HEK293 (cell line): Measurements from ENCODE around the gene SETD3.

Experiments
- CTCF ChIA-PET: fragments of 350-600 bp; formaldehyde crosslinking; extraction: SDS; loops from one replicate; lab custom pipeline; 2021; ENCODE audit warnings: antibody characterized with exemption; lab: Yijun Ruan, JAX
- POLR2A ChIA-PET: fragments of 300-600 bp; formaldehyde crosslinking; extraction: SDS; loops from one replicate; lab custom pipeline; 2020; ENCODE audit warnings: antibody characterized with exemption, inconsistent platforms; lab: Yijun Ruan, JAX
- H3K27ac ChIP-seq: fragments of 200-500 bp; sonication (Bioruptor generic); 2 replicates; pipeline ENCODE4 v1.5.1; 2014; ENCODE audit warnings: low read depth, low read length, control low read depth, inconsistent platforms; ENCODE audit errors: extremely low read depth
- H3K36me3 ChIP-seq, 2 experiments: fragments of 200-500 bp in 1 of 2; sonication (Bioruptor generic) in 1 of 2; 1 replicate in 1 of 2; 2 replicates in 1 of 2; pipeline ENCODE4 v1.5.1; 2014 to 2017; ENCODE audit warnings: inconsistent platforms in 2 of 2, low read length in 2 of 2; ENCODE audit not compliant: control insufficient read depth in 2 of 2, insufficient read depth in 1 of 2
- H3K4me1 ChIP-seq: fragments of 200-500 bp; sonication (Bioruptor generic); 2 replicates; pipeline ENCODE4 v1.5.1; 2014; ENCODE audit warnings: mild to moderate bottlenecking, low read length, inconsistent platforms; ENCODE audit not compliant: control insufficient read depth, insufficient read depth
- H3K4me3 ChIP-seq: 2 replicates; pipeline ENCODE4 v1.5.1; 2011; ENCODE audit warnings: low read depth, mild to moderate bottlenecking, control low read depth, low read length, moderate library complexity
- H3K9me3 ChIP-seq: fragments of 200-500 bp; sonication (Bioruptor generic); 2 replicates; pipeline ENCODE4 v1.5.1; 2014; ENCODE audit warnings: low read depth, low read length, inconsistent platforms; ENCODE audit not compliant: control insufficient read depth, insufficient read depth
- HOXA7 ChIP-seq: sonication (generic); formaldehyde crosslinking; IDR thresholded peaks from 2 replicates; pipeline ENCODE4 v1.8.1; 2022; ENCODE audit warnings: missing genetic modification reagents, borderline replicate concordance
- KLF1 ChIP-seq: fragments of 450-650 bp; formaldehyde crosslinking; IDR thresholded peaks from 2 replicates; pipeline ENCODE4 v1.5.1; 2016; ENCODE audit warnings: missing biosample characterization, missing genetic modification characterization
- KLF16 ChIP-seq: fragments of 450-650 bp; formaldehyde crosslinking; IDR thresholded peaks from 2 replicates; pipeline ENCODE4 v1.5.1; 2017; ENCODE audit warnings: missing biosample characterization, missing genetic modification characterization
- KLF7 ChIP-seq: fragments of 450-650 bp; formaldehyde crosslinking; IDR thresholded peaks from 2 replicates; pipeline ENCODE4 v1.5.1; 2016; ENCODE audit warnings: missing biosample characterization, missing genetic modification characterization, borderline replicate concordance
- KLF8 ChIP-seq: fragments of 450-650 bp; formaldehyde crosslinking; IDR thresholded peaks from 2 replicates; pipeline ENCODE4 v1.5.1; 2016; ENCODE audit warnings: missing biosample characterization, missing genetic modification characterization
- MEIS1 ChIP-seq: sonication (generic); formaldehyde crosslinking; IDR thresholded peaks from 2 replicates; pipeline ENCODE4 v1.8.1; 2022; ENCODE audit warnings: missing genetic modification reagents, mild to moderate bottlenecking, borderline replicate concordance
- SCRT1 ChIP-seq: fragments of 450-650 bp; formaldehyde crosslinking; IDR thresholded peaks from 2 replicates; pipeline ENCODE4 v1.5.1; 2016; ENCODE audit warnings: missing biosample characterization, missing genetic modification characterization, borderline replicate concordance
- SCRT2 ChIP-seq: fragments of 450-650 bp; formaldehyde crosslinking; IDR thresholded peaks from 2 replicates; pipeline ENCODE4 v1.5.1; 2016; ENCODE audit warnings: missing biosample characterization, missing genetic modification characterization
- SP7 ChIP-seq: fragments of 450-650 bp; formaldehyde crosslinking; IDR thresholded peaks from 2 replicates; pipeline ENCODE4 v1.5.1; 2016; ENCODE audit warnings: missing biosample characterization, missing genetic modification characterization
- TCF7L2 ChIP-seq: IDR thresholded peaks from 2 replicates; pipeline ENCODE4 v1.6.1; 2011; ENCODE audit warnings: low read depth, mild to moderate bottlenecking, inconsistent platforms, low read length, moderate library complexity, borderline replicate concordance
- ZBTB11 ChIP-seq: fragments of 450-650 bp; formaldehyde crosslinking; conservative IDR thresholded peaks from 2 replicates; pipeline ENCODE4 v1.5.1; 2016; ENCODE audit warnings: low read depth, missing biosample characterization, missing genetic modification characterization
- ZEB2 ChIP-seq: fragments of 450-650 bp; formaldehyde crosslinking; IDR thresholded peaks from 2 replicates; pipeline ENCODE4 v1.5.1; 2016; ENCODE audit warnings: missing biosample characterization, missing genetic modification characterization
- ZFHX2 ChIP-seq: fragments of 450-650 bp; formaldehyde crosslinking; conservative IDR thresholded peaks from 2 replicates; pipeline ENCODE4 v1.5.1; 2016; ENCODE audit warnings: missing biosample characterization, missing genetic modification characterization
- ZNF121 ChIP-seq: fragments of 450-650 bp; formaldehyde crosslinking; IDR thresholded peaks from 2 replicates; pipeline ENCODE4 v1.5.1; 2016; ENCODE audit warnings: missing biosample characterization, missing genetic modification characterization
- ZNF146 ChIP-seq: fragments of 450-650 bp; formaldehyde crosslinking; IDR thresholded peaks from 2 replicates; pipeline ENCODE4 v1.5.1; 2016; ENCODE audit warnings: missing biosample characterization, missing genetic modification characterization
- ZNF157 ChIP-seq: fragments of 450-650 bp; formaldehyde crosslinking; IDR thresholded peaks from 2 replicates; pipeline ENCODE4 v1.5.1; 2016; ENCODE audit warnings: missing biosample characterization, missing genetic modification characterization
- ZNF175 ChIP-seq: fragments of 450-650 bp; formaldehyde crosslinking; IDR thresholded peaks from 2 replicates; pipeline ENCODE4 v1.5.1; 2016; ENCODE audit warnings: missing biosample characterization, missing genetic modification characterization
- ZNF19 ChIP-seq: fragments of 450-650 bp; formaldehyde crosslinking; IDR thresholded peaks from 2 replicates; pipeline ENCODE4; 2016; ENCODE audit warnings: missing biosample characterization, missing genetic modification characterization, low read depth
- ZNF324 ChIP-seq: fragments of 450-650 bp; formaldehyde crosslinking; IDR thresholded peaks from 2 replicates; pipeline ENCODE4 v1.5.1; 2016; ENCODE audit warnings: missing biosample characterization, missing genetic modification characterization
- ZNF341 ChIP-seq: fragments of 450-650 bp; formaldehyde crosslinking; IDR thresholded peaks from 2 replicates; pipeline ENCODE4; 2016; ENCODE audit warnings: low read depth, missing biosample characterization, missing genetic modification characterization
- ZNF433 ChIP-seq: fragments of 450-650 bp; formaldehyde crosslinking; IDR thresholded peaks from 2 replicates; pipeline ENCODE4 v1.5.1; 2016; ENCODE audit warnings: missing biosample characterization, missing genetic modification characterization, low read depth
- ZNF473 ChIP-seq: fragments of 450-650 bp; formaldehyde crosslinking; IDR thresholded peaks from 2 replicates; pipeline ENCODE4 v1.5.1; 2017; ENCODE audit warnings: missing biosample characterization, missing genetic modification characterization
- ZNF558 ChIP-seq: fragments of 450-650 bp; formaldehyde crosslinking; IDR thresholded peaks from 2 replicates; pipeline ENCODE4 v1.5.1; 2016; ENCODE audit warnings: missing biosample characterization, missing genetic modification characterization
- ZNF580 ChIP-seq: fragments of 450-650 bp; formaldehyde crosslinking; IDR thresholded peaks from 2 replicates; pipeline ENCODE4 v1.5.1; 2016; ENCODE audit warnings: missing biosample characterization, missing genetic modification characterization
- ZNF610 ChIP-seq: fragments of 450-650 bp; formaldehyde crosslinking; IDR thresholded peaks from 2 replicates; pipeline ENCODE4 v1.5.1; 2016; ENCODE audit warnings: missing biosample characterization, missing genetic modification characterization, borderline replicate concordance
- ZNF658 ChIP-seq: fragments of 450-650 bp; formaldehyde crosslinking; IDR thresholded peaks from 2 replicates; pipeline ENCODE4; 2016; ENCODE audit warnings: missing biosample characterization, missing genetic modification characterization
- ZNF701 ChIP-seq: fragments of 450-650 bp; formaldehyde crosslinking; IDR thresholded peaks from 2 replicates; pipeline ENCODE4 v1.5.1; 2016; ENCODE audit warnings: missing biosample characterization, missing genetic modification characterization
- ZNF768 ChIP-seq: fragments of 450-650 bp; formaldehyde crosslinking; IDR thresholded peaks from 2 replicates; pipeline ENCODE4 v1.5.1; 2018; ENCODE audit warnings: missing biosample characterization, mild to moderate bottlenecking, missing genetic modification characterization
- ZNF830 ChIP-seq: fragments of 450-650 bp; IDR thresholded peaks from 2 replicates; pipeline ENCODE4 v1.5.0; 2018; ENCODE audit warnings: missing biosample characterization, missing genetic modification characterization, low read depth, mild to moderate bottlenecking, moderate library complexity
- ZNF843 ChIP-seq: fragments of 450-650 bp; formaldehyde crosslinking; IDR thresholded peaks from 2 replicates; pipeline ENCODE4 v1.5.1; 2016; ENCODE audit warnings: missing biosample characterization, missing genetic modification characterization

The SETD3 gene

GRCh38 chr14:99519347-99519881, 38.8 kb upstream of the SETD3 start:
- no peak for TF ChIP-seq ZNF768 (tag by site-specific recombination)
- TF ChIP-seq SCRT2 (tag by site-specific recombination): peak; percentile 73
- peak; percentile 100 for TF ChIP-seq ZNF146
- TF ChIP-seq ZNF558 (tag by site-specific recombination): no peak
- peak; percentile 82 for TF ChIP-seq SCRT1 (tag by site-specific recombination)
- TF ChIP-seq HOXA7 (CRISPR knock-in tag): no peak
- no peak for TF ChIP-seq TCF7L2
- 0 out of 2 replicates have a peak, but pooled peaks have one; percentile 14 for TF ChIP-seq ZNF121 (tag by site-specific recombination)
- TF ChIP-seq KLF1 (tag by site-specific recombination): no peak
- TF ChIP-seq ZNF843 (tag by site-specific recombination): no peak
- TF ChIP-seq ZFHX2 (tag by site-specific recombination): peak; percentile 49; the same call in 1 of the 2 replicates
- no peak for TF ChIP-seq KLF16 (tag by site-specific recombination)
- peak; percentile 46; the same call in 1 of the 2 replicates for TF ChIP-seq ZNF580 (tag by site-specific recombination)
- ChIA-PET CTCF (interaction anchor here (0.5 to 1.1 kb wide), 8 partner anchors 50 to 707 kb away, joined by 3 to 8 read pairs (median 4); no protein-coding TSS in a partner anchor), POLR2A (no interaction called here)

GRCh38 chr14:99518441-99519346, 38.0 kb upstream of the SETD3 start:
- Histone ChIP-seq H3K4me1 (peaks cover 15% of the 10 kb centered on the region), H3K9me3 (no peaks in the 10 kb centered on the region), H3K4me3 (no peak overlapping the region), H3K36me3 (peaks cover 0 to 22% of the 10 kb centered on the region in 2 experiments; a peak in 1 of 3 replicates), H3K27ac (no peak overlapping the region)
- ChIA-PET CTCF (interaction anchor here (0.5 to 1.8 kb wide), 12 partner anchors 26 to 707 kb away, joined by 3 to 10 read pairs (median 4); no protein-coding TSS in a partner anchor), POLR2A (no interaction called here)
- TF ChIP-seq ZNF121 (tag by site-specific recombination): peak; percentile 87
- TF ChIP-seq ZNF175: no peak
- no peak for TF ChIP-seq ZNF324 (tag by site-specific recombination)
- TF ChIP-seq ZEB2 (tag by site-specific recombination): peak; percentile 50
- no peak for TF ChIP-seq ZNF830 (tag by site-specific recombination)
- TF ChIP-seq ZBTB11 (tag by site-specific recombination): no peak
- no peak for TF ChIP-seq ZNF19 (tag by site-specific recombination)
- TF ChIP-seq KLF8 (tag by site-specific recombination): peak; percentile 14; the same call in 1 of the 2 replicates
- TF ChIP-seq SCRT1 (tag by site-specific recombination): no peak
- no peak for TF ChIP-seq ZNF433 (tag by site-specific recombination)
- no peak for TF ChIP-seq ZNF341
- 0 out of 2 replicates have a peak, but pooled peaks have one; percentile 36 for TF ChIP-seq SP7
- TF ChIP-seq ZNF658 (tag by site-specific recombination): no peak
- no peak for TF ChIP-seq ZNF473 (tag by site-specific recombination)
- no peak for TF ChIP-seq KLF7 (tag by site-specific recombination)
- TF ChIP-seq ZNF610 (tag by site-specific recombination): 0 out of 2 replicates have a peak, but pooled peaks have one; percentile 14
- no peak for TF ChIP-seq ZNF157
- no peak for TF ChIP-seq ZNF701 (tag by site-specific recombination)
- no peak for TF ChIP-seq MEIS1

More at GRCh38 chr14:99519347-99519881, 38.8 kb upstream of the SETD3 start:
- H3K27ac ChIP-seq: no peak overlapping the region
- H3K4me3 ChIP-seq: no peak overlapping the region
- peaks cover 0 to 15% of the 10 kb centered on the region in 2 experiments; a peak in 1 of 3 replicates for H3K36me3 ChIP-seq
- no peaks in the 10 kb centered on the region for H3K9me3 ChIP-seq
- peaks cover 20% of the 10 kb centered on the region for H3K4me1 ChIP-seq
